HG02973 (cell line): ENCODE results near the gene PLXNA2.

ENCODE experiments used
- ATAC-seq: cut with Tn5 transposase; IDR thresholded peaks from one replicate; pipeline ENCODE4 v1.9.1; 2021; ENCODE audit warnings: moderate library complexity; ENCODE audit not compliant: unreplicated experiment

Gene PLXNA2

DNA sequence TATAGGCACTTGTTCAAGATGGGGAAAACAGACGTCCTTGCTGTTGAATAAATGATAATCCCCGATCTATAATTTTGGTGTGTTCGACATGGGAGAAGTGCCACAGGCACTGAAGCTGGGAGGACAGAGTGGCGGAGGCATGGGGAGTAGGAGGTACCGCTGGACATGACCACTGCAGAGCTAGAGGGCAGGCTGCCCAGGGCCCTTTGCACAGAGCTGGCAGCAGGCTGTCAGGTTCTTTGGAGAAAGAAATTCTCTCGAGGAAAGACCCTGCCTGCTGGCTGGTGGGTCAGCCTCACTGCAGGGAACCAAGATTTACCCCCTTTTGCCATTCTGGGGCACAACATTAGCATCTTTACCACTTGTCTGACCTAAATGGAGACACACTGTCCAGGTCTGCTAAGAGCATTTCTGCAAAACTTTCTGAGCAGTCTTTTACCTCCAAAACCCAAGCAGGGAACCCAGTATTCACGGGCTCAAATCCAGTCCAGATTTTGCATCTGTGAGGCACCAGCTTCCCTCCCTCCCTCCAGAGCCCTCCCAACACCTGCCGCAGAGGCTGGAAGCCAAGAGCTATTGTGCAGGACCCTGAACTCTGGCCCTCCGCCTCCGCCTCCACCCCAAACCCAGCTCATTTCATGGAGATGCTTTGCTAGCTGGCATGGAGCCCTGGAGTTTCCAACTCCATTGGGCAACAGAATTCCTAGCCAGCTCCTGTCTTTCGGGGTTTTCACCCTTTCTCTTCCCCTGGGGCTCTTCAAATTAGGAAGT, 142.3 kb downstream of the PLXNA2 start:
- ATAC-seq, result no peak

DNA sequence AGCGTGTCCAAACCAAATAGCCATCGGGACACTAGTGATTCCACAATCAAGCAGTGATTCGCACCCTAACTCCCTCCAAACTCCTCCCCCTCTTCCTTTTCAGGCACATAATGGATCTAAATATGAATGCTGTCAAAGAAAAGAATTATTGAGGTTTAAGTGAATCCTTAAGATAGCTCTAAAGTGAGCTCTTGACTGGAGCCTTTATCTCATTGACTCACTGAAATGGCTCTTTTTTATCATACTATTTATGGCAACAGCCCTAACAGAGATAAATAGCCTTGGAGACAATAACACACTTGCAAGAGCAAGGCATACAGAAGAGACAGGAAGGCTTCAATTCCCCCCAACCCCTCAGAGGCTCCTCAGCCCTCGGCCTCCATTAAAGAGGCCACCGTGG, 143.3 kb downstream of the PLXNA2 start:
- ATAC-seq, result no peak

DNA sequence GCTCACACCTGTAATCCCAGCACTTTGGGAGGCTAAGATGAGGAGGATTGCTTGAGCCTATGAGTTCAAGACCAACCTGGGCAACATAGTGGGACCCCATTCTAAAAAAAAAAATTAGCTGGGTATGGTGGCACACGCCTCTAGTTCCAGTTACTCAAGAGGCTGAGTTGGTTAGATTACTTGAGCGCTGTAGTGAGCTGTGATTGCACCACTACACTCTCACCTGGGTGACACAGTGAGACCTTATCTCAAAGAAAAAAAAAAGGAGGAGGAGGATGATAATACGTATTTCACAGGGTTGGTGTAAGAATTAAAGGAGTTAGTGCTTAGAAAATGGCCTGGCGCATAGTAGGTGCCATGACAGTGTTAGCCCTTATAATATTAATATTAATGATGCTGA, 144.1 kb downstream of the PLXNA2 start:
- no peak for ATAC-seq

DNA sequence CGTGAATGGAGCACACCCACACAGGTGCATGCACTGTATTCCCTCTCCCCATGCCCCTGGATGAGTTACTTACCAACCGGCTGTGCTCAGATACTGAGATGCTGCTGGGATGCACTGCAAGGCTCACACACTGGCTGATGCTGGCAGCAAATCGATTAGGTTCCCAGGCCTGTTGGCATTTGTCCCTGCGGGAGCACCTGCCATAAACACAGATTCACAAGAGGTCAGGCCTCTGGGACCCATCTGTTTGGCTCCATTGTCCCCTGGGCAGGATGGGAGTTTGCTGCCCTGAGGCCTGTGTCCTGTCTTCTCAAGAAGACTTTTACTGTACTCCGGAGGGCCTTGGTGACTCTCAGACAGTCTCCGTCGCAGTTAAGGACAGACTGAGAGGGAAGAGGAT, 145.4 kb downstream of the PLXNA2 start:
- no peak for ATAC-seq

DNA sequence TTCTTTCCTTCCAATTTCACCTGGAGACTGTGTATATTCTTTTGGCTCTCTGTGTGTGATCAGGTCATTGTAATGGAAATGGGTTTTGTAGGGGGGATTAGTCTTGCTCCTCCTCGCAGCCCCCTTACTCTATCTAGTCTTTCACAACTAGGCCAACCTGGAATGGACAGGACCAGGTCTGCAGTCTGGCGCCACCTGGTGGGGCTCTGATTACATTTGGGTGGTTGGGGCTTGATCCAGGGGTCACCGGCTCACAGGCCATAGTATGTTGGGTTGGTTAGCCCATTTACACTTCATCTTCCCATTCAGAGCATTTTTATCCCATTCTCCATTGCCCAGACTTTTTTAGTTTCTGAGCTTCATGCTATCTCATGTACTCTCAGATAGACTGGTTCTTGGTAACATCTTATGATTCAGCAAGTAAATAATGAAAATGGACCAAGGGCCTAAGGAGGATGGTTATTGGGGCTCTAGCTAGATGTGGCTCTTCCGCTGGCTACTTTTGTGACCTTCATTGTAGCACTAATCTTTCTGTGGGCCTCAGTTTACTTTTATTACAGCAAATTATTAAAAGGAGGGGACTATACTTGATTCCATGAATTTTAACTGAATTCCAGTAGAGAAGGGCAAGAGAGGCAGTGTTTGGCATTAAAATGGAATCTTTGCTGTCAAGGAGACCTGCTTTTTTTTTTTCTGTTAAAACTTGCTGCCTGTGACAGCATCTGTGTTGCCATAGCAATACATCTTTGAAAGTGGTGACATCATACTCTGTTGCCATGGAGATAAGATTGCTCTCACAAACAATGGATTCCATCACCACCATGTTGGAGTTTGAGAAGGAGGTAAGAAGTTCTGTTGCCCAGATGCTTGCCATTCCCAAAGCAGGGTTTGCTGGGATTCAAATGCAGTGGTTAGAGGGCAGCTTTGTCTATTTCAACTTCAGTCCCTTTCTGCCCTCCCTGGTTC, 150.1 kb downstream of the PLXNA2 start:
- no peak for ATAC-seq

DNA sequence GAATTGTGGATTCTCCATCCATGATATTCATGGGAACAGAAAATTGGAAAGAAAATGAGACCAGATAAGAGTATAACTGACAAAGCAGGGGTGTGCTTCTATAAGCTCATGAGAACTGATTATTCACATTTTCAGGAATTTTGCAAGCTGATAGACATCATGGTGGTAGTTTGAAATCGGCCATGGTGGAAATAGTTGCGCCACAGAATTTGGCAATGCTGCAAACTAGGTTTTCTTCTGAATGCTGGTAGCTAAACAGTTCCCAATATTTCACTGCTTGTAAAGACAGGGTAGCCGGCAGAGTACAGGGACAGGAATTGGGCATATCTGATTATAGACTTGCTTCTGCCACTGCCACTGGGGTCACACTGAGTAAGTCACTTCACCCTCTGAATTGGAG, 151.1 kb downstream of the PLXNA2 start:
- no peak for ATAC-seq

DNA sequence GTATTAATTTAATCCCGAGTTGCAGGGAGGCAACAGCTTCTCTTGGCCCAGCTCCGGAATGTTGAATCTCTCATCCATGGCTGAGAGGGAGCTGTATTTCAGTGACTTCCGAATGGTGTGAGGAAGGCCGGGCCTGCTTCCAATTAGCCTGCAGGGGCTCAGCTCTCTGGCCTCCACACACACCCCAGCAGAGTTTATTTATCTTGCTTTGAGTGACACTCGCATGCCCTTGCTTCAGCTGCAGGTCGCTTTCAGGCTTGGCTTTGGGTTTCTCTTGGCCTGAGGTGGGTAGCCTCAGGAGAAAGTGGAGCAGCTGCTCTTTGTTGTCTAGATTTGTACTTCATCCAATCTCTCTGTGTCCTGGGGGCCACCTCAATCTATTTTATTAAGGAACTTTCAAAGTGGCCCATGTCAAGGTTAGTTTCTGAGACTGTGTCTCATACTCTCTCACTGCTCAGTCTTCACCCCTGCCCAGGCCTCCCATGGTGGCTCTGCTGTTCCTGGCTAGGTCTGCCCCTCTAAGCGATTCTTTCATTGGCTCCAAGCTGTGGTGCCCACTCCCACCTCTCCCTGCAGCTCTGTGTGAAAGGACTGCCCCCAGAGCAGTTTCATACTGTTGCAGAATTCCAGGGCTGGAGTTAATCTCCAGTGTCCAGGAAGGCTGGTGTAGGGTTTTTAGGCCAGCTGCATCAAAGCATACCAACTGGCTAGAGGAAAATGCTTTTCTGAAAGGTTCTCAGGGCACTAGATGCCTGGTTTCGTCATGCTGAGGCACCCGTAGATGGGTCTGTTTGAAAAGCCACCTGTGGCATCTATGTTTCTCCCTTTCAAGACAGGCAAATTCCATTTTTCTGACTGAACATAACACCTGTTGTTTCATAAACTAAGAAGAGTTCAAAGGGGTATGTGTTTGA, 153.5 kb downstream of the PLXNA2 start:
- no peak for ATAC-seq

DNA sequence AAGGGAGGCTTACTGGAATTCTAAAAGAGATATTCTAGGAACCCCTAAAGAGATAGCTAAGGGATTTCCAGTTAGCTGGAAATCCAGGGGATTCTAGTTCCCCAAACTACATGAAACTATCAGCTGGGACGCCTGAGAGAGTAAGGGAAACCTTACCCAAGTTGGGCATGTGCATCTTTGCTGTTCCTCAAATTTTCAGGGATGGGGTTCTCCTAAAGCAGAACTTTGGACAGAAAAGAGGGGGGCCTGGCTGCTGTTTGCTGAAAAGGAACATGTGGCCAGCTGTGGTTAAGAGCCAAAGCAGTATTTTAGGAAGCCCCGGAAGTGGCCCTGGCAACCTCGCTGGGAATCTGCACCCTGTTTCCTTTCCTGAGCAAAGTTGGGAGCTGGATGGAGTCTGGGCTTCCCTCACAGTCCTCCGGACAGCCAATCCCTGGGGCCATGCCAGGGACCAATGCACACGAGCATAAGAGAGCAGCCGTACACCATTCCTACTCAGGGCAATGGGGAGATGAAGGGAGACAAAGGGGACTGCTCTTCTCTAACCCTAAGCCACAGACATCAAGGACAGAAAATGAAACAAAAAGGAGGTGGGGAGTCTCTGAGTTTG, 154.3 kb downstream of the PLXNA2 start:
- ATAC-seq, result no peak

DNA sequence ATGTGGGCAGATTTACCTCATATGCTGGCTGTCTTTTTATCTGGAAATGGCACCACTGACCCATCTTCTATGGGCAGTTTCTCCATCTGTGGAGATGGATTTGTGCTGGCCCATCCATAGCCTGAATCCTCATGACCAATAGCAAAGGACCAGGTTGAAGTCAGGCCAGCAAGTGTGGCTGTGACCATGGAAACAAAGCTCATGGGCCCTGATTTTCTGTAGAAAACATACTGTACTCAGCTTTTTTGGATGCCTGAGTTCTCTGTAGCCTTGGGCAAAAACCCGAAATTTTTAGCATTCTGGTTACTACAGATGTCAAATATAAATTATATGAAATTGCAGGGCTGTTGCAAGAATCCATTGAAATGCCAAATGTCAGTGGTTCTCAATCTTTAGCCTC, 155.0 kb downstream of the PLXNA2 start:
- no peak for ATAC-seq

DNA sequence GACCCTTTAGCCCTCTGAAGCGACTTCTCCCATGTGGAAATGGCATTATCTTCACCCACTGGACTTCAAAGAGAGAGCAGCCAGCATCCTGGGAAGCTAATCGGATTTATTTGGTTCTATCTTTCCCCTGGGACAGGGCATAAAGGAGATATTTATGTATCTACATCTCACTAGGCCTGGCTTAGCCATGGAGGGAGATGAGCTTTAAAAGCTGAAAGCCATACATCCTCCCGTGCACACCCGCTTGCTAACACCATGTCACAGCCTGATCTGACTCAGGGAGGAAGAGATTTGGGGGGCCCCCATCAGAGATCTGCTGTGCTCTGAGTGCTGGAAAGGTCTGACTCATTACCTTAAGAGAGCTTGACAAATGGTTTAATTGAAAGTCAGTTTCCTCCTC, 155.9 kb downstream of the PLXNA2 start:
- ATAC-seq, result no peak

DNA sequence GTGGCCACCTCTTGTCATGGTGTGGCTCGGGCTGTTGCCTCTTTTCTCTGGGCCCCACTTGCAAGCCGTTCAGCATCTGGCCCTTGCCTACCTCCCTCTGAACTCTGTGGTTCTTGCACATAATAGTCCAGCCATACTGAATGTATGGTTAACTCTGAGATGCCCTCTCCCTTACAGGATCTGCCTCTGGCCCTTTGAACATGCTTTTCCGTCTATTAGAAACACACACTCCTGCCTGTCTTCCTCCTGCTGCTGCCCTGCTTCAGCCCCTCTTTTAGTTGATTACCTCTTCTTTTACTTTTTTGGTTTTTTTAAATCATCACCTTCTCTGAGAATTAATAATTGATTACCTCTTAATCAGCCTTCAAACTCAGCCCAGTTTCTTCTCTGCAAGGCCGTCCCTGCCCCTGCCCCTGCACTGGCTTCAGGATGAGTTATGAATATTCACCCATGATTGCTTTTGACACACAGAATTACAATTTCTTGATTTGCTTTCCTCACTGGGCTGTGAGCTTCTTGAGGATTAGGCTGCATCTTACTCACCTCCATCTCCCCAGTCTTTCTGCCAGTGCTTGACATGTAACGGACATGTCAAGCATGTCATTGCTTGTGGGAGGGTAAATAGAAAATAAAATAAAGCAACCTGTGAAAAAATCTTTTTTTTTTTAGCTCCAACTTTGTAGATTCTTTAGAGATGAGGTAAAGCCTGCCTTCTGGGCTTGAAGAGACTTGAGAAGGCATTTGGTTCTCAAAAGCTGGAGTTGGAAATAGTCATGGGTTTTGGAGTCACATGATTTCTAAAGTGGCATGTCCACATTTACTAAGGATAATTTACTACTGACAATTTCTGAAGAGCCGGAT, 158.3 kb downstream of the PLXNA2 start:
- no peak for ATAC-seq

DNA sequence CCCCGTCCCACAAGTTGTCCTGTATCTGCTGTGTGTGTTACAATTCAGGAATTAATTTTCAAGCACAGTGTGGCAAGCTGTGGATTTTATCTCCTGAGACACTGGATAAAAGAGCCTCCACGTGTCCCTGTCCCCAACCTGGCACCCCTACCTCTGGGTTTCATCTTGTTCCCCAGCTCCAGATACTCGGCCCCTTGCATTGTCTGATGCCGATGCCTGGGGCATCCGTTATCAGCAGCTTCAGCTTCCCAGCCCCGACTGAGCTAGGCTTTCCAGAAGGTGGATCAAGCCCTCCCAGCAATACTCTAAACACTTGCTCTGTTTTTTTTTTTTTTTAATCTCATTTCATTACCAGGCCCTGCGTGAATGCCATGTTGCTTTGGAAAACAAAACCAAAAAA, 159.4 kb downstream of the PLXNA2 start:
- no peak for ATAC-seq

DNA sequence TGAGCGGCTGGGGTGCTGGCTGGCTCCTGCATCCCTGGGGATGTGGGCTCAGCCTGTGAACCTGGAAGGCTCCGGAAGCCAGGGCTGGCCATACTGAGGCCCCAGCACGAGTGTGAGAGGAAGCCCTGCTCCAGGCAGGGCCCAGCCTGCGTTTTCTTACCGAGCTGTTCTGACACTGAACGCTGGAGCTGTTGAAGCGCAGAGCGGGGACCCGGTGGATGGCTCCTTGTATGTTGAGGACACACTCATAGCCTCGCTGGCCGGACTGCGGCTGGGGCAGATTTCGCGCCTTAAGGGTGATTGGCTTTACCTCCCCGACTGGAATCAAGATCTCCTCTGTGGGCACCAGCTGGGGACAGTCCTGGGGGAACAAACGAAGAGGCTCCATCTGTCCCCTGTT, 160.0 kb downstream of the PLXNA2 start:
- no peak for ATAC-seq

DNA sequence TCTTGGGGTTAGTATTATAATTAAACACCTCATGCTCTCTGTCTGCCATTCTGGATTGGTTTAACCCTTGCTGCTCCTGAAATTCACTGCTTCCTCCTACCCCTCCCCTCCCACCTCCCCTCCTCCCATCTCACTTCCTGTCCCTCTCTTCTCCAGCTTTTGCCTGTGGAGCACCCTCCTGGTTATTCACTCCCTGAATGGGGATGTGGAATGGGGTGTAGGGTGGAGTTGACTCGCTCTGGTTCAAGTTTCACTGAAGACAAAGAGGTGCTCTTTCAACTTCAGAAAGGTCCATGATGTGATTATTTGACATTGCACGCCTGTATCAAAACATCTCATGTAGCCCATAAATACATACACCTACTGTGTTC, 160.5 kb downstream of the PLXNA2 start:
- ATAC-seq, result no peak

DNA sequence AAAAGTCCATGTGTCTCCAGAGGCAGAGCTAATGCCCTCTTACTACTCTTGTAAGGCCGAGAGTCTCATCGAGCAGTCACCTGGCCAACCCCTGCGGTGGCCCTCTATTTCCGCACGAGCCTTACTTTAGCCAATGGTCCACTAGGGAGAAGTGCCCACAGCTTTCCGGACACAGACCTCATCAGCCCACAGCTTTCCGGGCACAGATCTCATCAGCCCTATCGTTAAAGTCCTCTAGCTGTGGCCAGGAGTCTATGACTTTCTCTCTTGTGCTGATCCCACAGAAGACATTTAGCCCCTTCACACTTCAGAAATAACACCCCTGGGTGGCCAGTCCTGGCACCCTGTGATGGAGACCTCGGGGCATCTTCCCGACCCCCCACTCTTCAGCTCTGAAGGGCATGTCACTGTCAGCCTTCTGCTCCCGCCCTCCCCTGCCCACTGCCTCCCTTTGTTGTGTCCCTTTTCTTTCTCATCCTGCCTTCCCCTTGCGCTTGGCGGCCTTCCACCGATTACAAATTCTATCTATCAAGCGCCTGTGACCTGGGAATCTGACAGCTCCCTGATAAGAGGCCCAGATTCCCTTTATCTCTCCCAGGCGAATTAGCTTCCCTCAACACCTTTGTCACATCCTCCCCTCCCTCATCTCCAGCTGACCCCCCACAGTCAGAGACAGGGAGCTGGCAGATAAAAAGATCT, 161.0 kb downstream of the PLXNA2 start:
- ATAC-seq, result no peak

DNA sequence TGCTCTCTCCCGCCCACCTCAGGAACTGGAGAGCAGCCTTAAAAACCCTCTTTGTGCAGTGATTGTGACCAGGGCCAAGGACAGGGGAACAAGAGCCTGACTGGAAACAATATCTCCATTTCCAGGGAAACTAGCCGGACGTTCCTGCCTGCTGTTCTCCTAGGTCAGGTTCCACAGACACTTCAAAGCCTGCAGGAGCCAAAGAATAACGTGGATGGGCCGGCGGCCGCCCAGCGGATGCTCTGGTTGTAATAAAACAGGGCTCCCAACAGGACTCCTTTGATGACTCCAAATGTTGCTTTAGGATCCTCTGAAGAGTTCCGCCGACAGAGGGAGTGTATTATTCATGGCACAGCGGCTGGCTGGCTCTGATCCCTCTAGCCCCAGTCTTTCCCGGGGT, 162.2 kb downstream of the PLXNA2 start:
- ATAC-seq, result no peak

DNA sequence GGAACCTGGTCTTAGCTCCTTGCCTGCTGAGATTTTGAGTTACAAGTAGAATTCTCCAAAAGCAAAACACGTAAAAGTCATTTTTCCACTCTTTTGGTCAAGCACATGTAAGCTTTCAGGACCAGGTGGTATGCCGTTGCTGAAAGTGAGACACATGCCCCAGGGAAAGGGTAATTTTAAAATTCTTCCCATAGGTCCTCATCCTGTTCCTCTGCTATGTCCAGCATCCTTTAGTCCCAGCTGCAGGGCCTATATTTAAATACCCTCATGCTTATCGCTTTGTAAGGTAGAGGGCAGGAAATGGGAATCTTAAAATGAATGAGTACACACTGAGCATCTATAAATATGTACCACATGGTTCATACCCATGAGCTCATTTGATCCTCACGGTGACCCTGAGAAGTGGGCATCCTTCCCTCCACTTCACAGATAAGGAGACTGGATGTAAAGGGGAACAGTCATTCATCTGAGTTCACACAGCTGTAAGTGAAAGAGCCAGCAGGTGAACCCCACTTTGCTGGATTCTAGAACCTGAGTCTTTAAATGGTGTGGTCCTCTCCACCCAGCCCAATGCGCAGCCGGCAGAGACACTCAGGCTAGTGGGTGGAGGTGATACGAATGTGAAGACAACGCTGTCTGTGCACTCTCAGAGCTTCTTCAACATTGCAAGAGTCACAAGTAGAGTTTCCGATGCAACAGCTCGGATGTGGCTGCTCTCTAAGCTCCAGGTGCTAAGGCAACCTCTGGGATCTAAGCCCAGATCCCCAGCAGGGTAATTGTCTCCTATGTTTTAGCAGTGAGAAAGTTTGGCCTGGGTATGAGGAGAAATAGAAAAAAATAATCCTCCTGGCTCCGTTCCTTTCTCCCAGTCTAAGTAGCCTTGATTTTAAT, 163.5 kb downstream of the PLXNA2 start:
- ATAC-seq, result no peak

DNA sequence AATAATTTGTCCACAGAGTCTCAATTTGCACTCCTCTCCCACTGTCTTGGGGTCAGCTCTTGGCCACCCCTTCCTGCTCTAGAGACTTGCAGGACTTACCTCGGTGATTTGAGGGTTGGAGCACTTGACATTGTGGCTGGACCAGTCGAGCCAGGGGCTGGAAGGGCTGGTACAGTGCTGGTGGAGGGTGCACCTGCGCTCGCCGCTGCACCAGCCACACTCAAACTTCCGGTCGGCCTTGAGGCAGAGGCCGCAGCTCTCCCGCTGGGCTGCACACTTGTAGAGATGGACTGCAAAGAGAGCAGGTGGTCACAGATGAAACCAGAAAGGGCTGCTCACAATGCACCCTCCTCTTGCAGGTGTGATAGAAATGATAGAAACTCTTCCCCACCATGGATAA, 165.0 kb downstream of the PLXNA2 start:
- ATAC-seq, result no peak
